Right lobe of liver (tissue), 4 donors: ENCODE measurements around the gene KCND3.

ENCODE experiments used
- POLR2A ChIP-seq: fragments of 450-650 bp; IDR thresholded peaks from one replicate; pipeline ENCODE4 v1.6.1; 2017; ENCODE audit warnings: antibody characterized with exemption, mild to moderate bottlenecking
- TF ChIP-seq, protein P1 (sequence below), 4 donors: fragments of 200-600 bp in 3 of 4; fragments of 450-650 bp in 1 of 4; IDR thresholded peaks; one replicate each; pipeline versions ENCODE4 v1.5.1 to v1.8.0; 2016 to 2022; ENCODE audit warnings: antibody characterized with exemption in 4 of 4, mild to moderate bottlenecking in 2 of 4
- donor health status: DM: no; HTN: no; CAD: no.
- donor health status: DM: no; HTN: no; CAD: no.
- donor health status: DM: no; HTN: yes; CAD: no.

- TF ChIP-seq, protein P1, sequence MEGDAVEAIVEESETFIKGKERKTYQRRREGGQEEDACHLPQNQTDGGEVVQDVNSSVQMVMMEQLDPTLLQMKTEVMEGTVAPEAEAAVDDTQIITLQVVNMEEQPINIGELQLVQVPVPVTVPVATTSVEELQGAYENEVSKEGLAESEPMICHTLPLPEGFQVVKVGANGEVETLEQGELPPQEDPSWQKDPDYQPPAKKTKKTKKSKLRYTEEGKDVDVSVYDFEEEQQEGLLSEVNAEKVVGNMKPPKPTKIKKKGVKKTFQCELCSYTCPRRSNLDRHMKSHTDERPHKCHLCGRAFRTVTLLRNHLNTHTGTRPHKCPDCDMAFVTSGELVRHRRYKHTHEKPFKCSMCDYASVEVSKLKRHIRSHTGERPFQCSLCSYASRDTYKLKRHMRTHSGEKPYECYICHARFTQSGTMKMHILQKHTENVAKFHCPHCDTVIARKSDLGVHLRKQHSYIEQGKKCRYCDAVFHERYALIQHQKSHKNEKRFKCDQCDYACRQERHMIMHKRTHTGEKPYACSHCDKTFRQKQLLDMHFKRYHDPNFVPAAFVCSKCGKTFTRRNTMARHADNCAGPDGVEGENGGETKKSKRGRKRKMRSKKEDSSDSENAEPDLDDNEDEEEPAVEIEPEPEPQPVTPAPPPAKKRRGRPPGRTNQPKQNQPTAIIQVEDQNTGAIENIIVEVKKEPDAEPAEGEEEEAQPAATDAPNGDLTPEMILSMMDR (IDR thresholded peaks at IDR 0.05): no peak
- TF ChIP-seq POLR2A: no peak
Observed at GRCh38 chr1:111953797-111954196, 35.7 kb downstream of the KCND3 start.
